ENCODE data around the gene LRRC74B.

LRRC74B gene

DNA sequence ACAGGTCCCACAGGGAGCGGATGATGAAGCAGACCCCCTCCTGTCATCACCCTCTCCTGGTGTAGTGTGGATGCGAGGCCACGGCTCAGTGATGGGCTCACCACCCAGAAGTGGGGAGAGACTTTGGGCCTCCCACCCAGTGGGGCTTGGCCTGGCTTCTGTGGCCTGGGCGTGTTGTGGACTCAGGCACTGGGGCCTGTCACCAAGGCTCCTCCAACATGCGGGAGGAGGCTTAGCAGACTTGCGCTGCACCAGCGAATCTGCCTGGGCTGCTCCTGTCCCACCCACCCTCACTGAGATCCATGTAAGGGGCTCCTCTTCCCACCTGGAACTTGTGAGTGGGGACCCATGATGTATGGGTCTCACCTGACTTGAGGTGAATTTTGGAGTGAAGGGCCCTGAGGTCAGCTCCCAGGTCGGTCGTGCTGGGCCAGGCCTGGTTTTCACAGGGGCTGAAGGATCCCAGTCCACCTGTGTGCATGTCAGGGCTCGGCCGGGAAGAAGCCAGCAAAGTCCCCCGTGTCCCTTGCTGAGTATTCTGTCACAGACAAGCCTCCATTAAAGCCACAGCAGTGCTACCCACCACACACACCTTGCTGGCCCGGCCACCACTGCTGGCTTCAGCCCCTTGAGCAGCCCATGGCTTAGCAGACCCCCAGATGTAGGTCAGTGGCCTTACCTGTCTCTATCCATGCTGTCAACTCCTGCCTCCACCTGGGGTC lies 48.0 kb upstream of the LRRC74B start:
- Histone ChIP-seq H3K36me3 (ENCODE audit: low read length) (no peaks in the 10 kb centered on the region), H2AFZ (ENCODE audit: low read depth, low read length, severe bottlenecking) (no peak overlapping the region), H3K79me2 (ENCODE audit: insufficient read depth, low read length) (peaks cover 8% of the 10 kb centered on the region), H3K27ac (ENCODE audit: low read depth, low read length) (no peak overlapping the region), H3K9ac (ENCODE audit: low read length) (no peak overlapping the region), H3F3A (ENCODE audit: insufficient read depth) (no peaks in the 10 kb centered on the region), H3K4me2 (ENCODE audit: low read depth, low read length, poor library complexity, severe bottlenecking) (no peak overlapping the region), H3K9me3 (ENCODE audit: insufficient read depth, low read length) (no peaks in the 10 kb centered on the region), H3K9me2 (replicated peaks; ENCODE audit: insufficient read depth, low read length) (no peaks in the 10 kb centered on the region), H3K27me3 (ENCODE audit: low read length) (no peaks in the 10 kb centered on the region), H4K20me1 (ENCODE audit: low read depth, low read length) (no peaks in the 10 kb centered on the region), H3K4me3 (ENCODE audit: insufficient read depth, low read length, poor library complexity, severe bottlenecking) (no peak overlapping the region)
- TF ChIP-seq, protein P1, sequence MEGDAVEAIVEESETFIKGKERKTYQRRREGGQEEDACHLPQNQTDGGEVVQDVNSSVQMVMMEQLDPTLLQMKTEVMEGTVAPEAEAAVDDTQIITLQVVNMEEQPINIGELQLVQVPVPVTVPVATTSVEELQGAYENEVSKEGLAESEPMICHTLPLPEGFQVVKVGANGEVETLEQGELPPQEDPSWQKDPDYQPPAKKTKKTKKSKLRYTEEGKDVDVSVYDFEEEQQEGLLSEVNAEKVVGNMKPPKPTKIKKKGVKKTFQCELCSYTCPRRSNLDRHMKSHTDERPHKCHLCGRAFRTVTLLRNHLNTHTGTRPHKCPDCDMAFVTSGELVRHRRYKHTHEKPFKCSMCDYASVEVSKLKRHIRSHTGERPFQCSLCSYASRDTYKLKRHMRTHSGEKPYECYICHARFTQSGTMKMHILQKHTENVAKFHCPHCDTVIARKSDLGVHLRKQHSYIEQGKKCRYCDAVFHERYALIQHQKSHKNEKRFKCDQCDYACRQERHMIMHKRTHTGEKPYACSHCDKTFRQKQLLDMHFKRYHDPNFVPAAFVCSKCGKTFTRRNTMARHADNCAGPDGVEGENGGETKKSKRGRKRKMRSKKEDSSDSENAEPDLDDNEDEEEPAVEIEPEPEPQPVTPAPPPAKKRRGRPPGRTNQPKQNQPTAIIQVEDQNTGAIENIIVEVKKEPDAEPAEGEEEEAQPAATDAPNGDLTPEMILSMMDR (IDR thresholded peaks at IDR 0.05; ENCODE audit: insufficient read depth, low read length, poor library complexity, severe bottlenecking), result no peak
- TF ChIP-seq EZH2phosphoT487 (conservative IDR thresholded peaks at IDR 0.05; ENCODE audit: low read length), result no peak

DNA sequence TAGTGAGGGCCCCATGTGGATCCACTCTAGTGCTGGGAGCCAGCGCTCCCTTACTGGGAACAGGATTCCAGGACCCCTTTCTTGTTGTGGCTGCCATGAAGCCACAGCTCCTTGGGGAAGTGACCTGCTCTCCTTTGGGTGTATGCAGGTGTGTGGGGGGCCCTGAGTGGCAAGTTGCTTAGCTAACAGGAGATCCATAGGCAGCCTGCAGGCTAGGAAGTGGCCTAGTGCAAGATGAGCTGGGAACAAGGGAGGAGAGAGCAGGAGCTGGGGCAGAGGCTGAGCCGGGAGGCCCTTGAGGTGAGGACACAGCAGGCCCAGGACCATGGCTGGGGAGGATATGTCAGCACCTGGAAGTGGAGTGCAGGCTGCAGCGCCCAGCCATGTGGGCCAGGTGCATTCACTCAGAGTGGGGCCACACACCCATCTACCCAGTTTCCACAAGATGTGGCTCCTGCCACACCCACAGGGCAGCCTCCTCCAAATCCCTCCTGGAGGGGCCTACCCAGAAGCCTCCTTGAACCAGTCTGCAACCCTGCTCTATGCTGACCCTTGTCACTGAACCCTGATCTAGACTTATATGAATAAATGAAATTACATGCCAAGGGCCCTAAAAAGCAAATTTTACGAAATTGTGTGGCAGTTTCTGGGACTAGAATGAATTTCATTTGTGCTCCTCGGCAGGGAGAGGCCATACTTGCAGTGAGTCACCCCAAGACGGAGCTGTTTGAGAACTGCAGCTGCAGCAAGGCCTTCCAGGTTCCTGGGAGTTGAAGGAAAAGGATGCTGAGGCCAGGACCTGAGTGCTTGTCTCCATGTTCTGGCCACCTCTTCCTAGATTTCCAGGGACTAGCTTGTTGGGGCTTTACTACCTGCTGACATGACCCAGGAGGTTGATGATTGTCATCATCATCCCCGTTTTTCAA lies 47.1 kb upstream of the LRRC74B start:
- Histone ChIP-seq H3K79me2 (ENCODE audit: insufficient read depth, low read length) (peaks cover 8% of the 10 kb centered on the region), H2AFZ (ENCODE audit: low read depth, low read length, severe bottlenecking) (no peak overlapping the region), H3K36me3 (ENCODE audit: low read length) (no peaks in the 10 kb centered on the region), H3K27ac (ENCODE audit: low read depth, low read length) (no peak overlapping the region), H3K4me3 (ENCODE audit: insufficient read depth, low read length, poor library complexity, severe bottlenecking) (no peak overlapping the region), H3K27me3 (ENCODE audit: low read length) (no peaks in the 10 kb centered on the region), H3K9me2 (replicated peaks; ENCODE audit: insufficient read depth, low read length) (no peaks in the 10 kb centered on the region), H3K9ac (ENCODE audit: low read length) (no peak overlapping the region), H3F3A (ENCODE audit: insufficient read depth) (no peaks in the 10 kb centered on the region), H4K20me1 (ENCODE audit: low read depth, low read length) (no peaks in the 10 kb centered on the region), H3K4me2 (ENCODE audit: low read depth, low read length, poor library complexity, severe bottlenecking) (no peak overlapping the region), H3K9me3 (ENCODE audit: insufficient read depth, low read length) (no peaks in the 10 kb centered on the region)
- TF ChIP-seq, protein P1 (IDR thresholded peaks at IDR 0.05; ENCODE audit: insufficient read depth, low read length, poor library complexity, severe bottlenecking), result no peak
- TF ChIP-seq EZH2phosphoT487 (conservative IDR thresholded peaks at IDR 0.05; ENCODE audit: low read length), result no peak

DNA sequence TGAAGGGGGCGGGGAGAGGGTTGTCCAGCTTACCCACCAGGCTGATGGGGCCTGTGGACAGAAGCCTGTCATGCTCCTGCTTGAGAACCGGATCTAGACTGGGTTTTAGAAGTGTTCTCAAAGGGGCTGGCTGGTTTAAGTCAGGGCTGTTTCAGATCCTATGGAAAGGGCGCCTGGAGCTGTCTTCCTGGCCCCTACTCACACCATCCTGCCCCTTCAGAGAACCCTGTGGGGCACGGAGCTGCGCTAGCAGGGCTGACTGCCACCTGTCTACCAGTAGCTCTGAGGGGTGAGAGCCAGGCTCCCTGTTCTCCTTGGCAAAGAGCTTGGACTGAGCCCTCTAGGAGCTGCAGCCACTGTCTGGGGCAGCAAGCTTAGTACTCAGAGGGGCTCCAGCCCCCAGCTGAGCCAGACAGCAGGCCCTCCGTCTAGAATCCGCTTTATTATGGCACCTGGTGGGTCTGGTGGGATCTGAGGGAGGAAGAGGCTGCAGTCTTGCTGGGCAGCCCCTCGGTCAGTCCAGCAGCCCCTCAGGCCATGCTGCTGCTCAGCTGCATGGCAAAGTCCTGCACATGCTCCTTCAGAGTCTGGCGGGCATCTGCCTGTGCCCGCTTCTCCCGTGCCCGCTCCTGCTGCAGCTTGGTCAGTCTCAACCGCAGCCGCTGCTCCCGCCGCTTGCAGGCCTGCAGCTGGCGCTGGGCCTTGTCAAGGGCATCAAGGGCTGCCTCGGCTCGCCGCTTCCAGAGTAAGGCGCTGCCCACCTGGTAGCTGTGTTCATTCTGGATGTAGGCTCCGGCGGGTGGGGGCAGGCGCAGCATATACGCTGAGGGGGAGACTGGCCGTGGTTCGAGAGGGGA lies 46.2 kb upstream of the LRRC74B start:
- Histone ChIP-seq H3K4me2 (ENCODE audit: low read depth, low read length, poor library complexity, severe bottlenecking) (no peak overlapping the region), H3K9me2 (replicated peaks; ENCODE audit: insufficient read depth, low read length) (no peaks in the 10 kb centered on the region), H3K27me3 (ENCODE audit: low read length) (no peaks in the 10 kb centered on the region), H4K20me1 (ENCODE audit: low read depth, low read length) (no peaks in the 10 kb centered on the region), H3K27ac (ENCODE audit: low read depth, low read length) (no peak overlapping the region), H3K9me3 (ENCODE audit: insufficient read depth, low read length) (no peaks in the 10 kb centered on the region), H3F3A (ENCODE audit: insufficient read depth) (no peaks in the 10 kb centered on the region), H3K9ac (ENCODE audit: low read length) (0 out of 2 replicates have a peak overlapping the region, but pooled peaks have one; percentile 95), H3K79me2 (ENCODE audit: insufficient read depth, low read length) (peaks cover 8% of the 10 kb centered on the region), H3K4me3 (ENCODE audit: insufficient read depth, low read length, poor library complexity, severe bottlenecking) (no peak overlapping the region), H3K36me3 (ENCODE audit: low read length) (no peaks in the 10 kb centered on the region), H2AFZ (ENCODE audit: low read depth, low read length, severe bottlenecking) (no peak overlapping the region)
- TF ChIP-seq, protein P1 (IDR thresholded peaks at IDR 0.05; ENCODE audit: insufficient read depth, low read length, poor library complexity, severe bottlenecking), result no peak
- TF ChIP-seq EZH2phosphoT487 (conservative IDR thresholded peaks at IDR 0.05; ENCODE audit: low read length), result no peak
